ENCODE results near the gene FAM170A. TPM values are rescaled to one million over a fixed set of nuclear protein-coding genes. Genes with fewer than 3 reads are reported as not detected.

FAM170A gene
- polyA plus RNA-seq, 2 of the 4 experiments (the other 2 are of a cell fraction) = not detected

DNA sequence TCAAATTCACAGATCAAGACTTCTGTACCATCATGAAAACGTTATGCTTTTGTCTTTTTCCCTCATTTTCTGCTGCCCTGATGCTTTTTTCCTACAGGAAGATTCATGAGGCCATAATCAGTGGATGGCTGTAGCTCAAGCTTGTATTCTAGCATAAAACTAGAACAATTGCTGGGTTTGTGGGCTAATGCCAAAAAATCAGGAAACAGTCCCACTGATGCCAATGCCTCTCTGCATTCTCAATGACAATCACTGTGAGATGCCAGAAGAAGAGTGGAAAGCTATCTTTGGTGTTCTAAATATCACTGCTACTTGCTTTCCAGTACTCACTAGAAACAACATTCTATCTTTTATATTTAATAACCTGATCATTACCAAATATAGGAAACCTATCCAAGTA, 33.3 kb upstream of the FAM170A start:
- POLR2A ChIA-PET = no interaction called here
- no peaks in the 10 kb centered on the region for H3K4me1 ChIP-seq
- H3K4me3 ChIP-seq = no peak overlapping the region
- CTCF ChIA-PET = interaction anchor here (1.0 to 1.3 kb wide), 2 partner anchors 11 to 13 kb away, joined by 3 to 4 read pairs; no protein-coding TSS in a partner anchor
- DNase-seq (ENCODE audit: low read depth in 1 of 2, low spot score in 1 of 2) (no peak), ATAC-seq (no peak), FAIRE-seq (no peak)
- H3K4me2 ChIP-seq = no peak overlapping the region
- TF ChIP-seq ZFP36 (IDR thresholded peaks at IDR 0.05; ENCODE audit: borderline replicate concordance, partially characterized antibody) (no peak), POLR2A (IDR thresholded peaks at IDR 0.05; ENCODE audit: low read length) (no peak), EHF (CRISPR knock-in tag; IDR thresholded peaks at IDR 0.05) (no peak), CEBPB (IDR thresholded peaks at IDR 0.05) (no peak), HEYL (CRISPR knock-in tag; IDR thresholded peaks at IDR 0.05) (no peak), SREBF2 (IDR thresholded peaks at IDR 0.05) (no peak), MYC (IDR thresholded peaks at IDR 0.05; ENCODE audit: borderline replicate concordance, low read length) (no peak), NPAS2 (CRISPR knock-in tag; IDR thresholded peaks at IDR 0.05; ENCODE audit: borderline replicate concordance) (no peak), ZNF302 (CRISPR knock-in tag; IDR thresholded peaks at IDR 0.05) (no peak), PHF8 (IDR thresholded peaks at IDR 0.05; ENCODE audit: borderline replicate concordance, low read depth) (no peak)
- TF ChIP-seq, protein P1, sequence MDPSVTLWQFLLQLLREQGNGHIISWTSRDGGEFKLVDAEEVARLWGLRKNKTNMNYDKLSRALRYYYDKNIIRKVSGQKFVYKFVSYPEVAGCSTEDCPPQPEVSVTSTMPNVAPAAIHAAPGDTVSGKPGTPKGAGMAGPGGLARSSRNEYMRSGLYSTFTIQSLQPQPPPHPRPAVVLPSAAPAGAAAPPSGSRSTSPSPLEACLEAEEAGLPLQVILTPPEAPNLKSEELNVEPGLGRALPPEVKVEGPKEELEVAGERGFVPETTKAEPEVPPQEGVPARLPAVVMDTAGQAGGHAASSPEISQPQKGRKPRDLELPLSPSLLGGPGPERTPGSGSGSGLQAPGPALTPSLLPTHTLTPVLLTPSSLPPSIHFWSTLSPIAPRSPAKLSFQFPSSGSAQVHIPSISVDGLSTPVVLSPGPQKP (IDR thresholded peaks at IDR 0.05; ENCODE audit: low read depth, low read length) = no peak
- TF ChIP-seq, protein P2, sequence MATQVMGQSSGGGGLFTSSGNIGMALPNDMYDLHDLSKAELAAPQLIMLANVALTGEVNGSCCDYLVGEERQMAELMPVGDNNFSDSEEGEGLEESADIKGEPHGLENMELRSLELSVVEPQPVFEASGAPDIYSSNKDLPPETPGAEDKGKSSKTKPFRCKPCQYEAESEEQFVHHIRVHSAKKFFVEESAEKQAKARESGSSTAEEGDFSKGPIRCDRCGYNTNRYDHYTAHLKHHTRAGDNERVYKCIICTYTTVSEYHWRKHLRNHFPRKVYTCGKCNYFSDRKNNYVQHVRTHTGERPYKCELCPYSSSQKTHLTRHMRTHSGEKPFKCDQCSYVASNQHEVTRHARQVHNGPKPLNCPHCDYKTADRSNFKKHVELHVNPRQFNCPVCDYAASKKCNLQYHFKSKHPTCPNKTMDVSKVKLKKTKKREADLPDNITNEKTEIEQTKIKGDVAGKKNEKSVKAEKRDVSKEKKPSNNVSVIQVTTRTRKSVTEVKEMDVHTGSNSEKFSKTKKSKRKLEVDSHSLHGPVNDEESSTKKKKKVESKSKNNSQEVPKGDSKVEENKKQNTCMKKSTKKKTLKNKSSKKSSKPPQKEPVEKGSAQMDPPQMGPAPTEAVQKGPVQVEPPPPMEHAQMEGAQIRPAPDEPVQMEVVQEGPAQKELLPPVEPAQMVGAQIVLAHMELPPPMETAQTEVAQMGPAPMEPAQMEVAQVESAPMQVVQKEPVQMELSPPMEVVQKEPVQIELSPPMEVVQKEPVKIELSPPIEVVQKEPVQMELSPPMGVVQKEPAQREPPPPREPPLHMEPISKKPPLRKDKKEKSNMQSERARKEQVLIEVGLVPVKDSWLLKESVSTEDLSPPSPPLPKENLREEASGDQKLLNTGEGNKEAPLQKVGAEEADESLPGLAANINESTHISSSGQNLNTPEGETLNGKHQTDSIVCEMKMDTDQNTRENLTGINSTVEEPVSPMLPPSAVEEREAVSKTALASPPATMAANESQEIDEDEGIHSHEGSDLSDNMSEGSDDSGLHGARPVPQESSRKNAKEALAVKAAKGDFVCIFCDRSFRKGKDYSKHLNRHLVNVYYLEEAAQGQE (IDR thresholded peaks at IDR 0.05) = no peak
- H3K9me3 ChIP-seq = no peaks in the 10 kb centered on the region
- H3K27ac ChIP-seq = no peak overlapping the region
- 0% methylated on average over 1 of the region's 1 CpG for WGBS (ENCODE audit: missing lambda C conversion rate)

GRCh38 chr5:119597728-119598298, 31.5 kb upstream of the FAM170A start:
- H3K4me1 ChIP-seq = no peaks in the 10 kb centered on the region
- ChIA-PET POLR2A (no interaction called here), CTCF (no interaction called here)
- DNase-seq (ENCODE audit: low read depth in 1 of 2, low spot score in 1 of 2) = no peak
- FAIRE-seq = no peak
- no peak for ATAC-seq
- H3K27ac ChIP-seq = no peak overlapping the region
- WGBS (ENCODE audit: missing lambda C conversion rate) = 3% methylated on average over 2 of the region's 2 CpGs
- H3K4me2 ChIP-seq = no peak overlapping the region
- TF ChIP-seq NFE2L2 (conservative IDR thresholded peaks at IDR 0.05; ENCODE audit: low read length) (no peak), FOSB (CRISPR knock-in tag; IDR thresholded peaks at IDR 0.05) (no peak), SMC3 (IDR thresholded peaks at IDR 0.05) (no peak), PHF8 (IDR thresholded peaks at IDR 0.05; ENCODE audit: borderline replicate concordance, low read depth) (no peak), POLR2A (IDR thresholded peaks at IDR 0.05; ENCODE audit: low read length) (no peak), BHLHE40 (IDR thresholded peaks at IDR 0.05; ENCODE audit: low read depth, low read length) (no peak), HDAC2 (IDR thresholded peaks at IDR 0.05) (no peak)
- TF ChIP-seq, protein P3, sequence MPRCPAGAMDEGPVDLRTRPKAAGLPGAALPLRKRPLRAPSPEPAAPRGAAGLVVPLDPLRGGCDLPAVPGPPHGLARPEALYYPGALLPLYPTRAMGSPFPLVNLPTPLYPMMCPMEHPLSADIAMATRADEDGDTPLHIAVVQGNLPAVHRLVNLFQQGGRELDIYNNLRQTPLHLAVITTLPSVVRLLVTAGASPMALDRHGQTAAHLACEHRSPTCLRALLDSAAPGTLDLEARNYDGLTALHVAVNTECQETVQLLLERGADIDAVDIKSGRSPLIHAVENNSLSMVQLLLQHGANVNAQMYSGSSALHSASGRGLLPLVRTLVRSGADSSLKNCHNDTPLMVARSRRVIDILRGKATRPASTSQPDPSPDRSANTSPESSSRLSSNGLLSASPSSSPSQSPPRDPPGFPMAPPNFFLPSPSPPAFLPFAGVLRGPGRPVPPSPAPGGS (IDR thresholded peaks at IDR 0.05) = no peak
- TF ChIP-seq, protein P4, sequence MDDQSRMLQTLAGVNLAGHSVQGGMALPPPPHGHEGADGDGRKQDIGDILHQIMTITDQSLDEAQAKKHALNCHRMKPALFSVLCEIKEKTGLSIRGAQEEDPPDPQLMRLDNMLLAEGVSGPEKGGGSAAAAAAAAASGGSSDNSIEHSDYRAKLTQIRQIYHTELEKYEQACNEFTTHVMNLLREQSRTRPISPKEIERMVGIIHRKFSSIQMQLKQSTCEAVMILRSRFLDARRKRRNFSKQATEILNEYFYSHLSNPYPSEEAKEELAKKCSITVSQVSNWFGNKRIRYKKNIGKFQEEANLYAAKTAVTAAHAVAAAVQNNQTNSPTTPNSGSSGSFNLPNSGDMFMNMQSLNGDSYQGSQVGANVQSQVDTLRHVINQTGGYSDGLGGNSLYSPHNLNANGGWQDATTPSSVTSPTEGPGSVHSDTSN (IDR thresholded peaks at IDR 0.05) = no peak
- no peak overlapping the region for H3K4me3 ChIP-seq
- H3K9me3 ChIP-seq = no peaks in the 10 kb centered on the region
